NCI-H446 (cell line): ENCODE measurements around the gene PHF21A.
"Not testable (repeated sequence)": the region's sequence is repeated elsewhere in the genome, so short reads cannot be mapped to it uniquely, and the experiment has no call there.

Experiments
- DNase-seq, 2 experiments: peaks; one replicate each; lab custom pipeline; 2025; lab: John Stamatoyannopoulos, UW

PHF21A gene

DNA sequence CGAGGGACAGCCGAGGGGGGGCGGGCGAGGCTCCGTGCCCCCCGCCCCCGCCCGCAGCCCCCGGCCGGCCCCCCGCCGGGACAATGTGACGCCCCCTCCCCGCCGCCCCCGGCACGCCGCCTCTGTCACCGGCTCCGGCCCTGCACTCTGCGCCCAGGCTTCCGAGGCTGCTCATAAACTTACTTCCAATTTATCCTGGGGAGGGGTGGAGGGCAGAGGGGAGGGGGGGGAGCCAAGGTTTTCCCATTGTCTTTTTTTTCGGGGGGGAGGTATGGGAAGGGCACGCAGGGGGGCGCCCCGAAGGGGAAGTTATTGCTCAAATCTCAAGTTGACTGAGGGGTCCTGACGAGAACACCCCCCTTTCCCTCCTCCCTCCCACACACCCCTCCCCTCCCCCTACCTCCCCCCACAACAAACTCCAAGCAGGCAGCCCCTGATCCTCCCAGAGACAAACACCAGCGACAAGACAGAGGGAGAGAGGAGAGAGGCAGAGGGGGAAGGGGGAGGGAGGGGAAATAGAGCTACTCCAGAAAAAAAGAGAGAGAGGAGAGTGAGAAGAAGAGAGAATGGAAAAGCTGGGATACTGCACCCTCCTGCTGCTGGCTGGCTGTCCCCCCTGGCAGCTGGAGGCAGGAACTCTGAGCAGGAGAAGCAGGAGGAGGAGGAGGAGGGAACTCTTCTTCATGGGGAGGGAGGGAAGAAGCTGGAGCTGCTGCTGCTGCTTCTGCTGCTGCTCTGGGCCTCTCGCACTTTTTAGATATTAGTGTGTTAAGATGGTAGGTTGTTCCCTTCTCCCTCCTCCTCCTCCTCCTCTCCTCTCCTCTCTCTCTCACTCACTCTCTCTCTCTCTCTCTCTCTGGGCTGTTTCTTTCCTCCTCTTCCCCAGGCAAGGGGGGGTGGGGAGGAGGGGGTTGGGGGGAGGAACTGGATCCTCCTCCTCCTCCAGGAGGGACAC lies 631 bp downstream of the PHF21A start:
- peak; percentile 75 to 81 for DNase-seq

- DNase-seq, result peak; percentile 19 to 48
Measured at GRCh38 chr11:46119352-46120216, 1.7 kb downstream of the PHF21A start.

DNA sequence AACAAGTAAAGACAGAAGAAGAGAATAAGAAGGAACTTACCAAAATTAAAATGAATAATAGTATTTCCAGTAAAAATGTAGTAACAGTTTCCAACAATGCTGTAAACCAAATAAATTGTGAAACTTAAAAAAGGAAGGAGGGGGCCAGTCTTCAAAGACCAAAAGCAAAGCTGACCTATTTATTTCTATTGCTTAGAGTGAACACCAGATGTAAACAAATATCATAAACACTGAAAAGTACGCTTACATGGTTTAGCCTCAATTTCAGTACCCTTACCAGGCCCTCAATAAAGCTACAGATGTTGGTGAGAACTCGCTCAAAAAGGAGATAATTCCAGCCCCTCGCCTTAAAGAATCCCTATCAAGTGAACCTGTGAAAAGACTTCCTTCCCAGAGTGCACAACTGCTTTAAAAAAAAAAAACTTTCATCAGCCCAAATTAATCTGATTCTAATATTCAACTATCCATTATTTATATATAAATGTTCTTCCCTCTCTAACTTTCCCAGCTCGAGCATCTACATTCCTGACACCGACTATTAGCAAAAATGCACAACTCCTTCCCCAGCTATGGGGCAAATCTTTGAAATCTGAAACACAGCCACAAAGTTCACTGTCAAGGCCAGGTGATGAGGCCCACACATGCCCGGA lies 2.4 kb downstream of the PHF21A start:
- DNase-seq, result no peak

GRCh38 chr11:46117842-46118241 lies 3.4 kb downstream of the PHF21A start:
- no peak for DNase-seq

- not testable (repeated sequence) for DNase-seq
Measured at GRCh38 chr11:46116712-46117037, 4.6 kb downstream of the PHF21A start.

DNA sequence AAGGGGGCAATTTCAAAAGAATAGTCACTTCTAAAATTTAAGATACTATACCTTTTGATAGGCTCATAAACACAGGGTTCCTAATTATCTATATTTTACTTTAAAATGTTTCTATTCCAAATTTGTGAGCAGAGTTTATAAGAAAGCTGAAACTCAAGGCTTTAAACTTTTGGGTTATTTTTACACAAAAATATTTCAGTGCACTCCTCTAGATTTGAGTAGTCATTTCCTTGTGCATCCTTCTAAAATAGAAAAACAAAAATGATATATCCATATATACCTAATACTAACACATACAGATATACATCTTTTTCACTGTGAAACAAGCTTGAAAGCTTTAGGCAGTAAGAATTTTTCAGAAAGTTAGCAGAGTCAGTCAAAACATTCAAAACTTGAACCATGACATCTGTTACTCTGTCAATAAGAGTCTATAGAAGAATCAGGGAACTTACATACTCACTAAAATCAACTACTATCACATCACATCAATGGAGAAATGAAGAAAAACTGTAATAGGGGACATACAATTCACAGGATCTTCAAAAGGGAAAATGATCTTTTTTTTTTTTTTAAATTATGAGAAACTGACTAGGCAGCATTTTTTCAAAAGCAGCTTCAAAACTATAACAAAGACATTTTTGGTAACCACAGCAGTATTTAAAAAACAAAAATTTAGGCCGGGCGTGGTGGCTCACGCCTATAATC lies 5.1 kb downstream of the PHF21A start:
- DNase-seq, result no peak

GRCh38 chr11:46114961-46115360 lies 6.3 kb downstream of the PHF21A start:
- no peak for DNase-seq

- DNase-seq, result no peak
Measured at GRCh38 chr11:46114378-46114777, 6.9 kb downstream of the PHF21A start.

GRCh38 chr11:46112961-46113607 lies 8.2 kb downstream of the PHF21A start:
- DNase-seq, result peak; percentile 47 to 76

DNA sequence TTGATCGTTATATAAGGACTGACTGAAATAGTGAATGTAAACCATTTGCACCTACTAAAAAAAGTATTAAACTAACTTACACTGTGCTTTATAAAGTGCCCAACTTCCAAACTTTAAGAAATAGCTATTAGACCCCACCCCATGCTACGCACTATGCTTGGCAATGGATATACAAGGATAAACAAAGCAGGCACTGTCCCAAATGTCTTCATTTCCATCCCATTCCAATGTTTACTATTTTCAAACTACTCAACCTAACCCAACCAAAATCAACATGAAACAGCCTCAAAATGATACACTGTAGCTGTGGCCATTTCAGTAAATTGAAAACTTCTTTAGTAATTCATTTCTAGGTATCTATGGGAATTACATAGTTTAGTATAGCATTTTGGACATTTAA lies 12.5 kb downstream of the PHF21A start:
- no peak for DNase-seq

DNA sequence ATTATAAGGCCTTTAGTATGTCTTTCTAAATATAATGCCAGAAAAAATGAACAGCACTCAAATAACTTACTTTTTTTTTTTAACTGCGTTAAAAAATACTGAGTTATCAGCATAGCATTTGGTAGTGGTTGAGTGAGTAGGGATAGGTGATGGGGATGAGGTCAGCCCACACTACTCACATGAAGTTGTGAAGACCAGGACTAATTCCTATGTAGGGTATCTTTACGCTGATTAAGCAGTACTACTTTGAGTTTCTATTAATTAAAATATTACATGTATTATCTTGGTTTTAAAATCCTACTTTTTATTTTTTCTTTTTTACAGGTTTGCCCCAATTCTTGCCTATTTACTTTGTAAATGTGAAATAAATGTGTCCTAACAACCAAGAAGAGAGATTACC lies 13.5 kb downstream of the PHF21A start:
- no peak for DNase-seq

- no peak for DNase-seq
Measured at GRCh38 chr11:46107408-46107718, 13.9 kb downstream of the PHF21A start.

- DNase-seq, result peak; percentile 25 to 35
Measured at GRCh38 chr11:46106530-46107407, 14.5 kb downstream of the PHF21A start.

DNA sequence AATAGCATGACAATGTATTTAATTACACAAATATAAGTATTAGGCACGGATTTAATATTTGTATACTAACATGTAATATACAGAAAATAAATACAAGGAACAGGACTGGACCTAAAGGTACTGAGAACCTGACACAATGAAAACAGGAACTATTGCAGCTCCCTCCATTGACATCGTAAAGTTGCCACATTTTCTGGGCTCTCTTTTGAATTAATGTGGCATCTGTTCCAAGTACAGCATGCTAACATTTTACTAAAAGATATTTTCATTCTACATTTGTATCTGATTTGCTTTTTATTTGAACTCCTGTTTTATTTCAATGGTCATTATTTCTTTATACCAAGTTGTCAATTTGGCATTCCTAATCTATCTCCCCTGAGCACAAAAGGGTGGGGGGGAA lies 15.3 kb downstream of the PHF21A start:
- no peak for DNase-seq

GRCh38 chr11:46105134-46105628 lies 16.1 kb downstream of the PHF21A start:
- DNase-seq, result no peak

DNA sequence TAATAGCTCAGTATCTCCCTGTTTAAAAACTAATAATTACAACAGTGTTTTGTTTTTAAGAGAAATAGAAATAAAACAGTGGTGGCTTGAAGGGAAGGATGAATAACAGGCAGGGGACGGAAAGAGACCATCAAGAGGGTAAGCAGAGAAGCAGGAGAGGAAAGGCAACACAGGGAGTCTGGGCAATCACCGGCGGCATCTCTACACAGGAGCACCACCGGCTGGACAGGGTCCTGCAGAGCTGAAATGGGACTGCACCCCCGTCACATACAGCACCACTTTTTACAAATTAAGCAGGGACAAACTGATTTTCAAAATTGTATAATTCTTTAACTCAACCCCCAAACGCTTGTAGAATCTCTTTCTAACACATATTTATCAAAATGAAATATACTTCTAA lies 18.4 kb downstream of the PHF21A start:
- DNase-seq, result no peak

- DNase-seq, result no peak
Measured at GRCh38 chr11:46100670-46101069, 20.6 kb downstream of the PHF21A start.

DNA sequence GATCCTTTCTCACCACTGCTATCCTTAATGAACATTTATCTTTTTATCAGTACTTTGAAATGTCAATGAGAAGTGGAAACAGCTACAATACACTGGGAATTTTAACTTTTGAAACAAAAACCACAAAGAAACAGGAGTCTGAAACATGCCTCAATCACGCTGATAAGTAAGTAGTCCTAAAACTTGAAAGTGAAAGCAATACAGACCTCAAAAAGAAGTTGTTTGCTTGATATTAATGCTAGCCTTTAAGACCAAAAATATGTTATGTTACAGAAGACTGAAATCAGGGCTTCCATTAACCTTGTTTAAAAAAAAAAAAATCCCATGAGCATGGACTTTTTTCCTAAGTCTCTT lies 21.3 kb downstream of the PHF21A start:
- no peak for DNase-seq

GRCh38 chr11:46090375-46090774 lies 30.9 kb downstream of the PHF21A start:
- no peak for DNase-seq

- no peak for DNase-seq
Measured at GRCh38 chr11:46079662-46080061, 41.6 kb downstream of the PHF21A start.
